Measurements from ENCODE around the gene FBXO42. TPM values are rescaled to one million over a fixed set of nuclear protein-coding genes. Genes with fewer than 3 reads are reported as not detected.

The FBXO42 gene
- total and polyA plus RNA-seq, 5 donors from 2014 or later, result 13.5 to 23.2 (median 21.7) TPM

- no peaks in the 10 kb centered on the region for H3K9me3 ChIP-seq (ENCODE audit: control insufficient read depth in 2 of 2, low read length in 2 of 2)
- Mint-ChIP-seq H3K27ac (no peak overlapping the region), H3K4me1 (peaks cover 0 to 6% (median 2%) of the 10 kb centered on the region in 4 donors), H3K36me3 (peaks cover 25% of the 10 kb centered on the region), H3K4me3 (no peak overlapping the region), H3K27me3 (no peaks in the 10 kb centered on the region), H3K9me3 (peaks cover 0 to 1% (median 0%) of the 10 kb centered on the region in 7 donors)
- H3K36me3 ChIP-seq (ENCODE audit: control insufficient read depth, insufficient read depth, low read length), result peaks cover 57% of the 10 kb centered on the region
- no peaks in the 10 kb centered on the region for H3K27me3 ChIP-seq (ENCODE audit: control insufficient read depth, insufficient read depth, low read length)
- ATAC-seq (ENCODE audit: low read depth in 2 of 2), result no peak
- H3K4me1 ChIP-seq (ENCODE audit: control insufficient read depth, insufficient read depth, low read length, poor library complexity, severe bottlenecking), result no peaks in the 10 kb centered on the region
- no peak for DNase-seq
- H3K27ac ChIP-seq (ENCODE audit: insufficient read depth, low read length, poor library complexity, severe bottlenecking), result no peak overlapping the region
- no peak overlapping the region for H3K4me3 ChIP-seq (ENCODE audit: low read depth, low read length)
Observed at GRCh38 chr1:16307222-16307621, 45.1 kb downstream of the FBXO42 start.

DNA sequence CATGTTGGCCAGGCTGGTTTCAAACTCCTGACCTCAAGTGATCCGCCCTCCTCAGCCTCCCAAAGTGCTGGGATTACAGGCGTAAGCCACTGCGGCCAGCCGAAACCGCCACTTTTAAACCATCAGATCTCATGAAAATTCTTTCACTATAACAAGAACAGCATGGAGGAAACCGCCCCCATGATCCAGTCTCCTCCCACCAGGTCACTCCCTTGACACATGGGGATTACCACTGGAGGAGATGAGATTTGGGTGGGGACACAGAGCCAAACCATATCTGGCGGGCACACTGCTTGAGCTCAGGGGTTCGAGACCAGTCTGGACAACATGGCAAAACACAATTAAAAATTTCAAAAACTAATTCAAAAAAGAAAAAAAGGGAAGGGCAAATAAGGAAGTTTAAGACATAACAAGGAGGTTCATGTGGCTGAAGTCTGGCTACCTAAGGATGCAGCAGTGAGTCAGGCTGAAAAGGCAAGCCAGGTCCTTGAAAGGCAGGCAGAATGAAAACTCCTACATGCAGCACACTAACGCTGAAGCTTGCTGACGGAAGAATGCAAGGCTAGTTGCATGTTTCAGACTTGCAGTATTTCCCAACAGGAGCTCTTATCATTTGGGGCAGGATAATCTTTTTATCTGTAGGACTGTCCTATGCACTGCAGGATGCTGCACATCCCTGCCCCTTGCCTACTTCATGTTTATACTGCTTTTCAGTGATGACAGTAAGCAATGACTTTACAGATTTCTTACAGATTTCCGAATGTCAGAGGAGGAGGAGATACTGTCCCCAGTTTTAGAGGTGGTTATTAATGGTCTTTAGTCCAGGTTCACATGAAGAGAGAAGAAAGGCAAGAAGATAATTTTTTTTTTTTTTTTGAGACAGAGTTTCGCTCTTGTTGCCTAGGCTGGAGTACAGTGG is 49.3 kb downstream of the FBXO42 start:
- ATAC-seq (ENCODE audit: low read depth in 2 of 2) (no peak), DNase-seq (no peak)
- Histone ChIP-seq H3K4me3 (ENCODE audit: low read depth, low read length) (no peak overlapping the region), H3K4me1 (ENCODE audit: control insufficient read depth, insufficient read depth, low read length, poor library complexity, severe bottlenecking) (no peaks in the 10 kb centered on the region), H3K27me3 (ENCODE audit: control insufficient read depth, insufficient read depth, low read length) (no peaks in the 10 kb centered on the region), H3K36me3 (ENCODE audit: control insufficient read depth, insufficient read depth, low read length) (peaks cover 49% of the 10 kb centered on the region), H3K9me3 (ENCODE audit: control insufficient read depth in 2 of 2, low read length in 2 of 2) (no peaks in the 10 kb centered on the region), H3K27ac (ENCODE audit: insufficient read depth, low read length, poor library complexity, severe bottlenecking) (no peak overlapping the region)
- H3K27ac Mint-ChIP-seq, result peak overlapping the region in 1 of 3 donors; percentile 15
- no peak overlapping the region for H3K4me3 Mint-ChIP-seq
- peaks cover 0 to 1% (median 0%) of the 10 kb centered on the region in 7 donors for H3K9me3 Mint-ChIP-seq
- H3K36me3 Mint-ChIP-seq, result peaks cover 30% of the 10 kb centered on the region
- no peaks in the 10 kb centered on the region for H3K27me3 Mint-ChIP-seq
- H3K4me1 Mint-ChIP-seq, result peaks cover 0 to 8% (median 4%) of the 10 kb centered on the region in 4 donors

DNA sequence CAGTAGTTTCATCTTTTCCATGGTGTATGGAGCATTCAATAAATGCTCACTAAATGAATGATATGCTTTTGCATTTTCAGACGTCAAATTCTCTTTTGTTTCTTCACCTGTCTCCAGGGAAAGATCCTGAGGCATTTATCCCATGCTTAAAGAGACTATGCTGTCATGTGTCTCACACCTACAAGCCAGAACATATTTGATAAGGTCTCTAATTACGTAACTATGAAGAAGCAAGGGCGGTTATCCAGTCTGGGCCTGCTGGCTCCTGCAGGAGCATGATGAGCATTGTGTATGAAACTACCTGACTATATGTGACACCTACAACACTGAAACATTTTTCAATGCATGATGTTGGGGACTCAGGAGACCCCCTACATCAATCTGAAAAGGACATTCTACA is 51.8 kb downstream of the FBXO42 start:
- DNase-seq (no peak), ATAC-seq (ENCODE audit: low read depth in 2 of 2) (no peak)
- no peak overlapping the region for H3K4me3 ChIP-seq (ENCODE audit: low read depth, low read length)
- Mint-ChIP-seq H3K27me3 (no peaks in the 10 kb centered on the region), H3K4me3 (no peak overlapping the region), H3K9me3 (peaks cover 0 to 1% (median 0%) of the 10 kb centered on the region in 7 donors), H3K36me3 (peaks cover 28% of the 10 kb centered on the region), H3K4me1 (peaks cover 0 to 5% (median under 1%) of the 10 kb centered on the region in 4 donors), H3K27ac (no peak overlapping the region)
- no peaks in the 10 kb centered on the region for H3K4me1 ChIP-seq (ENCODE audit: control insufficient read depth, insufficient read depth, low read length, poor library complexity, severe bottlenecking)
- no peaks in the 10 kb centered on the region for H3K27me3 ChIP-seq (ENCODE audit: control insufficient read depth, insufficient read depth, low read length)
- H3K27ac ChIP-seq (ENCODE audit: insufficient read depth, low read length, poor library complexity, severe bottlenecking), result no peak overlapping the region
- no peaks in the 10 kb centered on the region for H3K9me3 ChIP-seq (ENCODE audit: control insufficient read depth in 2 of 2, low read length in 2 of 2)
- H3K36me3 ChIP-seq (ENCODE audit: control insufficient read depth, insufficient read depth, low read length), result peaks cover 44% of the 10 kb centered on the region

DNA sequence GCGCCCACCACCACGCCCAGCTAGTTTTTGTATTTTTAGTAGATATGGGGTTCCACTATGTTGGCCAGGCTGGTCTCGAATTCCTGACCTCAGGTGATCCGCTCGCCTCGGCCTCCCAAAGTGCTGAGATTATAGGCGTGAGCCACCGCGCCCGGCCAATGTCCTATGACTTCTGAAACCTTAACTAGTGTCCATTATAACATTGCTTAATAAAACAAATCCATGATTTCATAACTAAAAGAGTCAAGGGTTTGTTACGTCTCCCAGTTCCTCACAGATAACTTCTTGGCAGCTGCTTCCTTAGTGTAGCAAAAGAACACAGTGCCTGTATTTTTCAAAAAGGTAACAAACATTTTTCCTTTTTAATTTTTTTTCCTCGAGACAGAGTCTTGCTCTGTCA is 53.6 kb downstream of the FBXO42 start:
- Histone ChIP-seq H3K36me3 (ENCODE audit: control insufficient read depth, insufficient read depth, low read length) (peaks cover 45% of the 10 kb centered on the region), H3K27me3 (ENCODE audit: control insufficient read depth, insufficient read depth, low read length) (no peaks in the 10 kb centered on the region), H3K4me3 (ENCODE audit: low read depth, low read length) (no peak overlapping the region), H3K4me1 (ENCODE audit: control insufficient read depth, insufficient read depth, low read length, poor library complexity, severe bottlenecking) (no peaks in the 10 kb centered on the region), H3K9me3 (ENCODE audit: control insufficient read depth in 2 of 2, low read length in 2 of 2) (no peaks in the 10 kb centered on the region), H3K27ac (ENCODE audit: insufficient read depth, low read length, poor library complexity, severe bottlenecking) (no peak overlapping the region)
- Mint-ChIP-seq H3K27me3 (no peaks in the 10 kb centered on the region), H3K36me3 (peaks cover 40% of the 10 kb centered on the region), H3K27ac (peak overlapping the region in 1 of 3 donors; percentile 56), H3K9me3 (peaks cover 0 to 1% (median 0%) of the 10 kb centered on the region in 7 donors), H3K4me3 (no peak overlapping the region), H3K4me1 (peaks cover 0 to 8% (median 2%) of the 10 kb centered on the region in 4 donors)
- no peak for DNase-seq
- ATAC-seq (ENCODE audit: low read depth in 2 of 2), result no peak

GRCh38 chr1:16296643-16297042 is 55.6 kb downstream of the FBXO42 start:
- H3K4me3 ChIP-seq (ENCODE audit: low read depth, low read length), result no peak overlapping the region
- no peaks in the 10 kb centered on the region for H3K4me1 ChIP-seq (ENCODE audit: control insufficient read depth, insufficient read depth, low read length, poor library complexity, severe bottlenecking)
- H3K27ac ChIP-seq (ENCODE audit: insufficient read depth, low read length, poor library complexity, severe bottlenecking), result no peak overlapping the region
- Mint-ChIP-seq H3K27me3 (no peaks in the 10 kb centered on the region), H3K36me3 (peaks cover 28% of the 10 kb centered on the region), H3K4me3 (no peak overlapping the region), H3K9me3 (no peaks in the 10 kb centered on the region), H3K4me1 (peaks cover 0 to 7% (median 4%) of the 10 kb centered on the region in 4 donors), H3K27ac (no peak overlapping the region)
- no peaks in the 10 kb centered on the region for H3K27me3 ChIP-seq (ENCODE audit: control insufficient read depth, insufficient read depth, low read length)
- H3K9me3 ChIP-seq (ENCODE audit: control insufficient read depth in 2 of 2, low read length in 2 of 2), result no peaks in the 10 kb centered on the region
- peaks cover 44% of the 10 kb centered on the region for H3K36me3 ChIP-seq (ENCODE audit: control insufficient read depth, insufficient read depth, low read length)
- no peak for DNase-seq
- no peak for ATAC-seq (ENCODE audit: low read depth in 2 of 2)

DNA sequence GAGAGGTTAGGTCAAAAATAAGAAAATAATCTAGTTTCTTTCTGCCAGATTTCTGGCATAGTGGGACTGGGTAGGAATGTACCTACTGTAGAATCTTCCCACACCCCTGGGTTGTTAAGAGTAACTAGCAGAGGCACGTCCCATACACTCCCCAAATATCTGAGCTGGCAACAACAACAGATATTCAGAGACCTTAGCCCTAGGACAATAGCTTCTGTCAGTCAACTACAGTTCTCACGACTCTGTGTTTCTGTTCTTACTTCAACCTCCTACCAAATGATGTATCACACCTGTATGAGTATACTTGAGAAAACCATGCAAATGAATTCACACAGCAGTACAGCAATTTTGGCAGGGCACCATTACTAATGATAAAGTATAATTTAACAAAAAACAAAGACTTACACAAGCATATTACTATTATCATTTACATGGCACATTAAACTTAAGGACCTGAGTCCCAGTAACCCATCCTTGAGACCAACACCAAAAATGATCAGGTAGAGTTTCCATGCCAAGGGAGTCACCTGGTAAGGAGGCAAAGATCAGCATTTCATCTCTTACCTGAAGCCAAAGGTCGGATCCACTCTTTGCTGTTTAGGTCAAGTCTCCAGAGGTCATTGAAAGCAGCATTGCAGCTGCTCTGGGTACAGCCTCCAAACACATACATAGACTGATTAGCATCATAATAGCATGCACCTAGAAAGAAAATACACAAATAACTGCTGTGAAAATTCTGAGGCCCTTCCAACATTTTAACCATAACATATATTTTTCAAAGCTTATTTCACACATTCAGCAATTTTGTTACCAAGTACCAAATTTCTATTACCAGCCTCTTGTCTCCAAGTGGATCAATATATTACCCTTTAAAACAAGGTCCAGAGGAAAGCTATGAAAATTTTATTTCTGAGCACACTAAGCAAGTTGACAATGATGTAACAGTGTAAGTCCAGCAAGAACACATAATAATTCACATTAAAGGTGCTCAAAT is 57.8 kb downstream of the FBXO42 start:
- H3K4me1 ChIP-seq (ENCODE audit: control insufficient read depth, insufficient read depth, low read length, poor library complexity, severe bottlenecking), result no peaks in the 10 kb centered on the region
- H3K36me3 ChIP-seq (ENCODE audit: control insufficient read depth, insufficient read depth, low read length), result peaks cover 35% of the 10 kb centered on the region
- Mint-ChIP-seq H3K36me3 (peaks cover 23% of the 10 kb centered on the region), H3K4me3 (no peak overlapping the region), H3K27ac (peak overlapping the region in 2 of 3 donors; percentile 30 to 41), H3K9me3 (no peaks in the 10 kb centered on the region), H3K27me3 (no peaks in the 10 kb centered on the region), H3K4me1 (peaks cover 3 to 13% (median 10%) of the 10 kb centered on the region in 4 donors)
- ATAC-seq (ENCODE audit: low read depth in 2 of 2) (no peak), DNase-seq (no peak)
- no peak overlapping the region for H3K27ac ChIP-seq (ENCODE audit: insufficient read depth, low read length, poor library complexity, severe bottlenecking)
- H3K4me3 ChIP-seq (ENCODE audit: low read depth, low read length), result no peak overlapping the region
- no peaks in the 10 kb centered on the region for H3K27me3 ChIP-seq (ENCODE audit: control insufficient read depth, insufficient read depth, low read length)
- no peaks in the 10 kb centered on the region for H3K9me3 ChIP-seq (ENCODE audit: control insufficient read depth in 2 of 2, low read length in 2 of 2)

DNA sequence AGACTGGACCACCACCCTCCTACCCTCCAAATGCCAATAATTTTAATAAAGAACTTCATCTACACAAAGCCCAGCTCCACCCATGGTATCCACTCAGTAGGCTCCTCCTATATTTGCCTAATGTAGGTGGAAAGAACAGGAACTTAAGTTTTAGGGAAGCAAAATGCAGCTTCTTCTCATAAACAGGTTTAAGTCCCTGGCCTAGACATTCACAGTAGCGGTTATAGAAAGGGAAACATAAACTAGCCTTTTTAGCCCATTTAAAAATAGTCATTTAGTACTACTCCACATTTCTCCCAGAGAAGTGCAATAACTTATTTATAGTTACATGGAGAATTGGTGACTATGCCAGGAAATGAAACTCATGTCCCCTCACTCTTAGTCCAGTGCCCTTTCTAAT is 58.7 kb downstream of the FBXO42 start:
- DNase-seq, result no peak
- H3K9me3 Mint-ChIP-seq, result no peaks in the 10 kb centered on the region
- H3K4me1 Mint-ChIP-seq, result peaks cover 5 to 14% (median 12%) of the 10 kb centered on the region in 4 donors
- no peaks in the 10 kb centered on the region for H3K27me3 Mint-ChIP-seq
- no peak overlapping the region for H3K27ac Mint-ChIP-seq
- Histone ChIP-seq H3K27me3 (ENCODE audit: control insufficient read depth, insufficient read depth, low read length) (no peaks in the 10 kb centered on the region), H3K4me1 (ENCODE audit: control insufficient read depth, insufficient read depth, low read length, poor library complexity, severe bottlenecking) (no peaks in the 10 kb centered on the region), H3K36me3 (ENCODE audit: control insufficient read depth, insufficient read depth, low read length) (peaks cover 45% of the 10 kb centered on the region), H3K4me3 (ENCODE audit: low read depth, low read length) (no peak overlapping the region), H3K27ac (ENCODE audit: insufficient read depth, low read length, poor library complexity, severe bottlenecking) (no peak overlapping the region), H3K9me3 (ENCODE audit: control insufficient read depth in 2 of 2, low read length in 2 of 2) (no peaks in the 10 kb centered on the region)
- H3K36me3 Mint-ChIP-seq, result peaks cover 29% of the 10 kb centered on the region
- no peak for ATAC-seq (ENCODE audit: low read depth in 2 of 2)
- H3K4me3 Mint-ChIP-seq, result no peak overlapping the region

All from CD4-positive, CD25-positive, alpha-beta regulatory T cell (primary cell).